GM19099 (cell line): ENCODE measurements around the gene KCNT1.

ENCODE experiments used
- POLR2A ChIP-seq: IDR thresholded peaks from 3 replicates; pipeline ENCODE4 v1.6.1; 2011; ENCODE audit warnings: low read depth; ENCODE audit not compliant: insufficient read length; ENCODE audit errors: extremely low read depth

The KCNT1 gene

DNA sequence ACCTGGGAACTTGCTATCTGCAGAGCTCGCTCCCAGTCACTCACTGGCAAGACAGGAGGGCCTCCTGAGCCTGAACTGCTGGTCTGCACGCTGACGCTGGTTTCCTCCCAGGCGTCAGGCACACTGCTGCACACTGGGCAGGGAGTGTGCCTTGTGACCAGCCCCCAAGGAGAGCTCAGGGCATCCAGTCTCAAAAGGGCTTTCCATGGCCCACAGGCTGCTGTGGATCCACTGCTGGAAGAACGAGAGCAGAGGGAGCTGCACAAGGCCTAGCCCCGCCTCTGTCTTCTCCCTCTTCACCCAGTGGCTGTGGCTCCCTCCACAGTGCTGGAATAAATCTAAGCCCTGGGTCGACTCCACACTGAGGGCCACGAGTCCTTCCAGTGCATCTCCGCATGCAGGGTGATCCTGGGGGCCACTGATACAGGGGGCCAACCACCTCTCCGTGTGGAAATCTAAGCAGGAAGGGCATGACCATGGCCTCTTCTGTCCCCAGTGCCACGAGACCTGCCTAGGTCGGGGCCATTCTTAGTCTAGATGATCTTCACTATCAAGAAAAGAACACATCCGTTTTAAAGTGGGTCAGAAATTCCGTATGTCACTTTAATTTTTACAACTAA is 111.8 kb downstream of the KCNT1 start:
- TF ChIP-seq POLR2A = no peak

DNA sequence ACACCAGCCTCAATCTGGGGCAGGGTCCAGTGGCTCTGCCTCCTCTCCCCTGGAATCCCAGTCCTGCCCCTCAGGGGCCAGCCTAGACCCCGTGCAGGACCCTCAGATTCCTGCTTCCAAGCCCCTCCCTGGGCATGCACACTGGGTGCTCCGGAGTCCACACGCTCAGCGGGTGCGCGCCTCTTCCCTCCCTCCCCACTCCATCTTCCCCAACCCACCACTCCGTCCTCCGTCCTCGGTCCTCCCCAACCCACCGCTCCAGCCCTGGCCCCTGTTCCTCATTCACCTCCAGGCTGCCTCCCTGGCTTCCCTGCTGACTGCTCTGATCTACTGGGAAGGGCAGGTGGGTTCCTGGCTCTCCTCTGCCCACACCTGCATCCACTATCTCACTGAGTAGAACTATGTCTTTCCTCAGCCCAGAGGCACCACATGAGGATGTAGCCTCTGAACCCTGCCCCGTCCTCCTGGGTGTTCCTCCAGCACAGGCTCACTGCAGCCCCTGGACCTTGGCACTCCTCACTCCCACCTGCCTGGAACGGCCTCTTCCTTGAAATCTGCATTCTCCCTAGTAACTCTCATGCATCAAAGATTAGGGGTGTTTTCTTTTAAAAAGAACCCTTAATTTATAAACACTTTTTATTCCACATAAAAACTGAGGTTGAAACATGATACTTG is 112.6 kb downstream of the KCNT1 start:
- no peak for TF ChIP-seq POLR2A

DNA sequence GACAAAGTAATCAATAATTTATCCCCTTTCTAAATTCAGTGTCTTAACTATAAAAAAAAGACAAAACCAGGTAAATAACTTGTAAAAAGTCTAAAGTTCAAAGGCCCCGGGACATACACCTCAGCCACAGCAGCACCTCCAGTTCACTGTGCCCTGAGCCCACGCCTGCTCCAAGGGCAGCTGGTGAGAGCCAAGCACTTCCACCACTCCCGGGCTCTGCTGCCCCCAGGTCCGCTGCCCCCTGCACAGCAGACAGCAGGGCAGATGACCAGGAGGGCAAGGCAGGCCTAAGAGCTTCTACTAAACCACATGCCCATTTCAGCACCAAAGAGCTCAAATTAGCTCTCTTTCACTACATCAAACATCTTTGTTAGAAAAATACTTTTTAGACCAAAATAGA is 113.4 kb downstream of the KCNT1 start:
- TF ChIP-seq POLR2A = no peak

DNA sequence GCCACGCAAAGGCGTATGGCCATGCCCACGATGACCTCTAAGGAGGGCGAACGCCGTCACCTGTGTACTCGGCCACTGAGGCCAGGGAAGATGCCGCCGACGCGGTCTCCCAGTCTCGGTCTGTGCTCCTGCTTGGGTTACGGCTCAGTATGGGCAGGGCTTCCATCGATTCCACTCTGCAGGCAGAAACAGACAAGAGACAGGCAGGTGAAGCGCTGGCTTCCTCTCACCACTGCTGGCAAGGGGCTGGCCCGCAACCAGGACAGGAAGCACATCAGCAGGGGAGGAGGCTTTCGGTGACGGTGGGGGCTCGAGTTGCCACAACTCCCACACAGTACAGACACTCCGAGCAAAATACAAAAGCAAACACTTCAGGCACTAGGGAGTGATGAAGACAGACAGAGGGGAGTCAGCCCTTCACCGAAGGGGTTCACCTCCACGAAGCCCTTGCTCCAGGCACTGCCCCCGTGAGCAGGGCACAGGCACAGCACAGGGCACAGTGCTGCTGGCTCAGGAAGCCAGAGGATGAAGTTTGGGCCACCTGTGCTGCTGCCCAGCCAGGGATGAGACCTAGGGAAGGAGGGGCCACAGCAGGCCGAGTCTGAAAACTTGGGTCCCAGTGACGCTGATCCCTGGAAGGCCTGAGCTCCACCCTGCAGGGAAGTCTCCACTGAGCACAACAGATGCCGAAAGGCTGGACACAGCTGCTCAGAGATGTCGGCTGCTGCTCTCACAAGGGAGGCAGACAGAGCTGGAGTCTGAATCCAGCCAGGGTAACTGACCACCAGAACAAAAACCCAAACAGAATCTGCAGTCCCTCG is 114.1 kb downstream of the KCNT1 start:
- no peak for TF ChIP-seq POLR2A

DNA sequence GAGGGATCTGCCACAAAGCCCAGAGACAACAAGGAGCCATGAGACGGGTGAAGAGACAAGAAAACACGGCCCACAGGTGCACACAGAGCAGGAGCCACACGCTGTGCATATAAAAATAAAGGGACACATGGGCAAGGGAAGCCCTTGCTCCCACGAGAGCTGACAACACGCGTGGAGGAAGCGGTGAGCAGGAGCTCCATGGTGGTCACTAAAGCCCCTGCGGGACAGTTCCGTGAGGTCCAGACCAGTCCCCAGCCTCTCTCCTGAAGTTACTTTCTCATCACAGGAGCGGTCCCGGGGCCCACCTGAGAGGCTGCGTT is 114.6 kb downstream of the KCNT1 start:
- no peak for TF ChIP-seq POLR2A

DNA sequence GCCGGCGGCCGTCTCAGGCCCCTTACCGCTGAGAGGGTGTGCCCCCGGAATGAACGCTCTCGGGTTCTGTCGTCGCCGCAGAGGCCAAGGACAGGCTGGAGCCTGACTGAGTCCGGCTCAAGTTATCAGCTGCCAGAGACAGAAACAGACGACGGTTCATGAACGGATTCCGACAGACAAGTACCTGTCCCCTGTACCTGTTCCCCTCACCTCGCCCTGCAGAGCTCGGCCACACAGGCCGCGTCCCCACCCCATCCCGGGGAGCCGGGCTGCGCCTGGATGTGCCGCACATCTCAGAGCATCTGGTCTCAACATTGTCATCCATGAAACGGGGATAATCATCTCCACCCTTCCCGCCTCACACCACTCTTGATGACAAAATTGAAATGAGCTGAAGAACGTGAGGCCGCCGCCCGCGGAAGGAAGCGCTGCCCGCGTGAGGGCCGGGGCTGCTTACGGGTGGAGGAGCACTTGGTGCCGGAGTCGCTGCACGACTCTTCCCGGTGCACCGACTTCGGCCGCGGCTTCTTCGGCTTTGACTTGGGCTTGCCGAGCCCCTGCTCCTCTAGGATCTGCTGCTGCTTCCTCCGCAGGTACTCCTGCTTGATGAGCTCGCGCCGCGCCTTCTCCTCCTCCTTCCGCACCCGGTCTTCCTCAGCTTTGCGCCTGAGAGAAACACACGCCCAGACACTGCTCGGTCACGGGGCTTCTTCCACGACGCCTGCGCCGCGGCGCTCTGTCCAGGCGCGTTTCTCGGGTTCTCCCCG is 116.1 kb downstream of the KCNT1 start:
- no peak for TF ChIP-seq POLR2A

DNA sequence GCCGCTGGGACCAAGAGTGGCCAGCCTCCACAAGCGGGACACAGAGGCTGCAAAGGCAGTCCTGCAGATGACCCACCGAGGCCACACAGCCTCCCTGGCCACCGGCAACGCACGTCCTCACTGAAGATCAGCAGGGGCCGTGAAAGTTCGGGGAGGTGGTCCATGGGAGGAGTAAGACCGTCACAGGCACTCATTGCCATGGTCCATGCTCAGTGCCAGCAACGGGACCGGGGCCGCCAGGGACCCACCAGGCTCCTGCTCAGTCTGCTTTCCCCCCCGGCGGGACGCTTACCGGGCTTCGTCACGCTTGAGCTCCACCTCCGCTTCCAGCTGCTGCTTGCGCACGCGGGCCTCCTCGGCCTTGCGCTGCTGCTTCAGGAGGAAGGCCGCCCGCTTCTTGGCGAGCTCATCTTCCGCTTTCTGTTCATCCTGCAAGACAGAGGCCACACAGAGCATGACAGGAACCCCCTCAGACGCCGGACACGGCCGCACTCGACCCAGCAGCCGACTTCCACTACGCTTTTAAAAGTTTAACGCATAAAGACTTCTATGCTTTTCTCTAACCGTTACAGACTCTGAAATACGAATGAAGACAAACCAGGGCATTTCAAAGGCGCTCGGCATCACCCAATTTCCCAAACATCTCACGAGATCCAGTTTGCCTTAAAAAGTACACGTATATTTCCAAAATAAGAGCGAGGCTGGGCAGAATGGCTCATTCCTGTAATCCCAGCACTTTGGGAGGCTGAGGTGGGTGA is 116.9 kb downstream of the KCNT1 start:
- no peak for TF ChIP-seq POLR2A

DNA sequence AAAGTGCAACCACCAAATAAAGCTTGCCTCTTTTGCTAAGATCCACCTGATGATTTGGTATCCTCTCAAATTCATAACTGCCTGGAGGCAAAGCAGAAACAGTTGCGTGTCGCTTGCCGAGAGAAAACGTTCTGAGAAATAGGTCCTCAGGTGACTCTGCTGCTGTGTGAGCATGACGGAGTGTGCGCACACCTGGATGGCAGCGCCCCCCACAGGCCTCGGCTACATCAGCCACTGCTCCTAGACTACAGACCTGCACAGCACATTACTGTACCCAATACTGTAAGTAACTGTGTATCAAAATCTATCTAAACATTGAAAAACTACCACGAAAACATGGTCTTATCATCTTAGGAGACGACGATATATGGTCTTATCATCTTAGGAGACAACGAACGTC is 117.9 kb downstream of the KCNT1 start:
- TF ChIP-seq POLR2A = no peak

DNA sequence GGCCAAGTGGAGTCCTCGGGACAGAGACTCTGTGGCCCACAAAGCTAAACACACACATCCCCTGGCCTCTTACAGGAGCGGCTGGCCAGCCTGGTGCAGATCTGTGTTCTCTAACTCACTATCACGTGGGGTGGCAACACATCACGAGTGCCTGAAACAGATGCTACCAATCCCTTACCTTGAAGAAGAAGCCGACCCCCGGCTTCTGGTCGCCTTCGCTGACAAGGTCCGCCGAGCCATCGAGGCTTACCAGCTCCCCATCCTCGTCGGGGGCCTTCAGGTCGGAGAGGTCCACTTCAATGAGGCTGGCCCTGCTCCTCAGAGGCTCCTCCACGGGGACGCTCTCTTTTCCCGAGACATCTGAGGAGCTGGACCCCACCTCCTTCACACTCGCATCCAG is 118.7 kb downstream of the KCNT1 start:
- no peak for TF ChIP-seq POLR2A

DNA sequence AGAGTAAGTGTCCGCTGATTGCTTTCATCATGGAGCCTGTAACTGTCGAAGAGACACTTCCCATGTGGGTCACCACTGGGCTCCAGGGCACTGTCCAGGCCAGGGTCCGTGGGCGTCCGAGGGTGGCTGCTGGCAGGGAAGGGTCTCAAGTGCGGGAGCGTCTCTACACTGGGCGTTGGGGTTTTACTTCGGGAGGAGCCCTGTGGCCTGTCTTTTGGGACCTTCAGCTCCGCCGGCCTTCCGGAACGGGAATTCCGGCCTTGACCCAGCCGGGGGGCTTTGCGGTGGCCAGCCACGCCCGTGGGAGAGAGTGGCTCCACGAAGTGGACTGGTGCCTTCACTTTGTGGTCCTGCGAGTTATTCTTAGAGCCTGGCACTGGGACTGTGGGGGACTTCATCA is 119.1 kb downstream of the KCNT1 start:
- TF ChIP-seq POLR2A = no peak

DNA sequence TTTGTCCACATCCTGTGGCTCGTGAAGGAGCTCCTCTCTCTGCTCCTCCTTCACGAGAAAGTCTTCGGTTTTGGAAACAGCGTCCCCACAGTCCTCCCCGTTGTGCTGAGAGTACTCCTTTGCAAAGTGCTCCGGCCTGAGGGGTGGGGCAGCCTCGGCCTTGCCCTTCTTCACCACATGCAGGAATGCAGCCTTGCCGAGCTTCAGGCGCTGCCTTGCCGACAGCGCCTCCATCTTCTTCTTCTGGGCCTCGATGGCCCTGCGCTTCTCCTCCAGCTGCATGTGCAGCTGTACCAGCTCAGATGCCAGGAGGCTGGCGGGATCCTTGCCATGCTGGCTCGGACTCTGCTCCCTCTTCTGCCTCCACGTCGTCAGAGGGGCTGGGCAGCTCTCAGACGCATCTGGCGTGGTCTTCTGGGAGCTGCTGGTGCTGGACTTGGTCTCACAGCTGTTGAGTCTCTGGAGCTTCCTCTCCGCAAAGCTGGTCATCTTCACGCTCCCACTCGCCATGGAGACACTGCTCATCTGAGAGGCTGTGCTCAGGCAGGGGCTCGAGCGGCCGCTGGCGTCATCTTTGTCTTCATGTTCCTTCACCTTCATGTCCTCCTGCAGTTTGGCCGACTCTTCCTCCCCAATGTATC is 119.9 kb downstream of the KCNT1 start:
- no peak for TF ChIP-seq POLR2A

DNA sequence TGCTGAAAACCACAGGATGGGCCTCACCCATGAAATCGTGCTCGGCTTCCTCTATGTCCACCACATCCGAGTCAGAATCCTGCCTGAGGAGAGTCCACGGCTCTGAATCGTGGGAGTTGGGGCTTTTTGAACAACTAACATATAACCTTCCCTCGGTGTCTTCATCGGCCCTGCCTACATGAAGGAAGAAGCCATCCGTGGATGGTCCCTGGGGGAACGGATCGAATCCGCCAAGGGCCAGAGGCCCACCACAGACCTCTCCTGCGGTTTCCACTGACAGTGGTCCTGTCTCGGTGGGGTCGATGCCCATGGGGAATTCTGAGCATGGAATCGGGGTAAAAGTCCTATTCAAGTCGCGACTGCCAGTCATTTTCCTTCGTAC is 120.4 kb downstream of the KCNT1 start:
- no peak for TF ChIP-seq POLR2A

DNA sequence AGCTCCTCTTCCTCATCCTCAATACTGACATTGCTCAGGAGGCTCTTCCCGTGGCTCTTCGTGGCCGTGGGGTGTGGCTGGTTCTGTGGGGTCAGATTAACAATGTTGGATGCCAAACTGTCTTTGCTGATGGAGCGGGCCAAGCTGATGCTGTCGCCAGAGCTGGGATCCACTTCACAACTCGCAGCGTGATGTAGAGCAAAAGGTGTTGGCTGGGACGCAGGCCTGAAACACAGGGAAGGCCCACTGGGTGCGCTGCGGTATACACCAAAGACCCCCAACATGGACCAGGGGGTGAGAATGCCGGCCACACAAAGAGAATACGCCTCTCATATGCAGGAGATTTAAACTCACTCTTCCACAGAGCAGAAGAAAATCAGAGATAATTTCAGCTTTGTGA is 121.1 kb downstream of the KCNT1 start:
- no peak for TF ChIP-seq POLR2A

DNA sequence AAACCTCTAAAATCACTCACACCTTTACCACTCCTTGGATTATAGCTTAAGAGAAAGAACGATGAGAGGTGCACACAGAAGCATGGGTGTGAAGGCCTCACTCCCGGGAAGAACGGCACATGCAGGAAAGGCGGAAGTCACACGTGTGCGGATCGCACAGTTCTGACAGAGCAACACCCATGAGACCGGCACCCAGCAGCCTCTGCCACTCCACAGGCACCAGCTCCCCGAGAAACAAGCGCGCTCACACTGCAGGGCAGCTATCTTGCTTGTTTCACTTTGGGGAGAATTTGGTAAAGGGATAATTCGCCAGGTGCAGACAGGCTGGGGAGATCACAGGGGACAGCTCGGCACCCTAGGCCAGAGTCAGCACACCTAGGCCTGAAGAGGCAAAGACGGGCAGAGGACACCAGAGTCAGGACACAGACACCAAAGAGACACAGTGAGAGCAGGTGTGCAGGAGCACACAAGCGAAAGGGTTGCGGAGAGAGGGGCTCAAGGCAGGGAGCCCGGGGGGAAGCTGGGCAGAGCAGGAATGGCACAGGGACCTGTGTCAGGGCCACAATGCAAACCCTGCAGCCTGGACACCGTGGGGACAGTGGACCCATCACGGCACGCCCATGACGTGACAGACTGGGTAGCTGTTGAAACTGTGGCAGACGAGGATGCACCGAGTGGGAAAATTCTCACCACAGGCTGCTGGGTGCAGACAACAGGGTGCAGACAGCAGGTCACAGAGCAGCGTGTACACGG is 123.6 kb downstream of the KCNT1 start:
- no peak for TF ChIP-seq POLR2A
